Tibial nerve (tissue), 4 donors: ENCODE measurements around the gene MAP3K12.

Experiments used
- CTCF ChIP-seq, 5 experiments: fragments of 200-600 bp in 3 of 5; fragments of 450-650 bp in 2 of 5; sonication (generic) in 3 of 5; IDR thresholded peaks; one replicate each; pipeline ENCODE4 v1.5.1; 2016 to 2019; ENCODE audit warnings: antibody characterized with exemption in 5 of 5, mild to moderate bottlenecking in 3 of 5, moderate library complexity in 2 of 5
- EP300 ChIP-seq, 2 donors: sonication (generic); formaldehyde crosslinking; IDR thresholded peaks; one replicate each; pipeline ENCODE4 v1.6.1; 2017; ENCODE audit warnings: antibody characterized with exemption in 2 of 2, mild to moderate bottlenecking in 1 of 2
- POLR2A ChIP-seq, 2 donors: fragments of 450-650 bp; IDR thresholded peaks; one replicate each; pipeline ENCODE4 v1.6.1; 2017; ENCODE audit warnings: antibody characterized with exemption in 2 of 2, mild to moderate bottlenecking in 2 of 2, moderate library complexity in 2 of 2

- TF ChIP-seq CTCF (IDR thresholded peaks at IDR 0.05) (no peak), POLR2A (IDR thresholded peaks at IDR 0.05) (no peak), EP300 (IDR thresholded peaks at IDR 0.05) (no peak)
These were observed 9.9 kb downstream of the MAP3K12 start for GRCh38 chr12:53489242-53489864.
